ENCODE results near the gene OR52B2. TPM values are rescaled to one million over a fixed set of nuclear protein-coding genes. Genes with fewer than 3 reads are reported as not detected.

Gene OR52B2
- total RNA-seq, 1 experiment from 2014 or later, result not detected

DNA sequence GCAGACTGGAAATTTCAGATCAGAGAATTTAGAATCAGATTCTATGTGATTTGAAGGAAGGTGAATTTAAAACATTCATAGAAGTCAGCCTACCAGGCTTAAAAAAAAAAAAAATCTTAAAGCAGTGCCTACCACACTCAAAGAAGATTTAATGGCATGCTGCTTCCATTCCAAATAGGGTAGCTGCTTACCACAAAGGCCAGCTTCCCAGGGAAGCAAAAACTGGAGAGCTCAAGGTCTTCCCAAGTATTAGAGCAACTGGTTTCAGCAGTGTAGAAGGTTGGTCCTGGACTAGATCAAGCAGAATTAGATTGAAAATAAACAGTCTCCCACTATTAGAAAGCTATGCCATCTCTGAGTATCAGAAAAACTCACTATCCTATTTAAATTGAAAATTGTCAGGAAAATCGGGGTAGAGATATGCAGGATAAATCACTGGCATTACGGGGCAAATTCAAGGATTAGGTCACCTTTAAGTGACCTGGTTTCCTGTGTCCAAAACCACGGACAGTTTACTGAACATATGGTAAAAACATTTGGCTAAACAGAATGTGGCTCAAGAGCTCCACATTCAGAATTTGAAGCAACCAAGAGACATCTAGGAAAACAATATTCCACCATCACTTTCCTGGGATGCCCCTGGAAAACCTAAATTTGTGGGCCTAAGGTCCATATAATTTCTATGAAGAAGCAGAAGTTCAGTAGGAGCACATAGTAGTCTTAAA is 36.5 kb upstream of the OR52B2 start (continued):
- TF ChIP-seq, protein P1, sequence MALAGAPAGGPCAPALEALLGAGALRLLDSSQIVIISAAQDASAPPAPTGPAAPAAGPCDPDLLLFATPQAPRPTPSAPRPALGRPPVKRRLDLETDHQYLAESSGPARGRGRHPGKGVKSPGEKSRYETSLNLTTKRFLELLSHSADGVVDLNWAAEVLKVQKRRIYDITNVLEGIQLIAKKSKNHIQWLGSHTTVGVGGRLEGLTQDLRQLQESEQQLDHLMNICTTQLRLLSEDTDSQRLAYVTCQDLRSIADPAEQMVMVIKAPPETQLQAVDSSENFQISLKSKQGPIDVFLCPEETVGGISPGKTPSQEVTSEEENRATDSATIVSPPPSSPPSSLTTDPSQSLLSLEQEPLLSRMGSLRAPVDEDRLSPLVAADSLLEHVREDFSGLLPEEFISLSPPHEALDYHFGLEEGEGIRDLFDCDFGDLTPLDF (CRISPR knock-in tag; IDR thresholded peaks at IDR 0.05), result no peak
- TF ChIP-seq, protein P2, sequence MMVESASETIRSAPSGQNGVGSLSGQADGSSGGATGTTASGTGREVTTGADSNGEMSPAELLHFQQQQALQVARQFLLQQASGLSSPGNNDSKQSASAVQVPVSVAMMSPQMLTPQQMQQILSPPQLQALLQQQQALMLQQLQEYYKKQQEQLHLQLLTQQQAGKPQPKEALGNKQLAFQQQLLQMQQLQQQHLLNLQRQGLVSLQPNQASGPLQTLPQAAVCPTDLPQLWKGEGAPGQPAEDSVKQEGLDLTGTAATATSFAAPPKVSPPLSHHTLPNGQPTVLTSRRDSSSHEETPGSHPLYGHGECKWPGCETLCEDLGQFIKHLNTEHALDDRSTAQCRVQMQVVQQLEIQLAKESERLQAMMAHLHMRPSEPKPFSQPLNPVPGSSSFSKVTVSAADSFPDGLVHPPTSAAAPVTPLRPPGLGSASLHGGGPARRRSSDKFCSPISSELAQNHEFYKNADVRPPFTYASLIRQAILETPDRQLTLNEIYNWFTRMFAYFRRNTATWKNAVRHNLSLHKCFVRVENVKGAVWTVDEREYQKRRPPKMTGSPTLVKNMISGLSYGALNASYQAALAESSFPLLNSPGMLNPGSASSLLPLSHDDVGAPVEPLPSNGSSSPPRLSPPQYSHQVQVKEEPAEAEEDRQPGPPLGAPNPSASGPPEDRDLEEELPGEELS (CRISPR knock-in tag; IDR thresholded peaks at IDR 0.05), result no peak
- TF ChIP-seq MYBL2 (CRISPR knock-in tag; IDR thresholded peaks at IDR 0.05), result no peak

GRCh38 chr11:6205366-6205765 is 35.2 kb upstream of the OR52B2 start, which contains the start of gene C11orf42:
TSS of gene C11orf42 (plus strand) at chr11:6205557. CDS start at chr11:6205616, 59 bp downstream.
- peaks cover 9% of the 10 kb centered on the region for H3K4me1 Mint-ChIP-seq
- no peaks in the 10 kb centered on the region for H3K9me3 Mint-ChIP-seq
- ATAC-seq, result no peak
- TF ChIP-seq, protein P3, sequence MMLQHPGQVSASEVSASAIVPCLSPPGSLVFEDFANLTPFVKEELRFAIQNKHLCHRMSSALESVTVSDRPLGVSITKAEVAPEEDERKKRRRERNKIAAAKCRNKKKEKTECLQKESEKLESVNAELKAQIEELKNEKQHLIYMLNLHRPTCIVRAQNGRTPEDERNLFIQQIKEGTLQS (CRISPR knock-in tag; conservative IDR thresholded peaks at IDR 0.05), result no peak
- TF ChIP-seq ESRRA (CRISPR knock-in tag; IDR thresholded peaks at IDR 0.05; ENCODE audit: borderline replicate concordance) (no peak), ZNF416 (CRISPR knock-in tag; IDR thresholded peaks at IDR 0.05) (no peak), CTCF (IDR thresholded peaks at IDR 0.05) (no peak), TCF7 (CRISPR knock-in tag; IDR thresholded peaks at IDR 0.05; ENCODE audit: low read depth) (no peak), FOXJ3 (CRISPR knock-in tag; IDR thresholded peaks at IDR 0.05; ENCODE audit: borderline replicate concordance) (no peak), ZNF423 (CRISPR knock-in tag; IDR thresholded peaks at IDR 0.05) (no peak), EMX1 (CRISPR knock-in tag; IDR thresholded peaks at IDR 0.05) (no peak), CREB1 (CRISPR knock-in tag; IDR thresholded peaks at IDR 0.05) (no peak), TEAD1 (CRISPR knock-in tag; IDR thresholded peaks at IDR 0.05) (no peak), NR1H2 (CRISPR knock-in tag; IDR thresholded peaks at IDR 0.05) (no peak), NR3C1 (CRISPR knock-in tag; conservative IDR thresholded peaks at IDR 0.05; ENCODE audit: low read depth) (no peak)
- TF ChIP-seq, protein P4, sequence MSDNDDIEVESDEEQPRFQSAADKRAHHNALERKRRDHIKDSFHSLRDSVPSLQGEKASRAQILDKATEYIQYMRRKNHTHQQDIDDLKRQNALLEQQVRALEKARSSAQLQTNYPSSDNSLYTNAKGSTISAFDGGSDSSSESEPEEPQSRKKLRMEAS (CRISPR knock-in tag; IDR thresholded peaks at IDR 0.05), result no peak
- TF ChIP-seq, protein P5, sequence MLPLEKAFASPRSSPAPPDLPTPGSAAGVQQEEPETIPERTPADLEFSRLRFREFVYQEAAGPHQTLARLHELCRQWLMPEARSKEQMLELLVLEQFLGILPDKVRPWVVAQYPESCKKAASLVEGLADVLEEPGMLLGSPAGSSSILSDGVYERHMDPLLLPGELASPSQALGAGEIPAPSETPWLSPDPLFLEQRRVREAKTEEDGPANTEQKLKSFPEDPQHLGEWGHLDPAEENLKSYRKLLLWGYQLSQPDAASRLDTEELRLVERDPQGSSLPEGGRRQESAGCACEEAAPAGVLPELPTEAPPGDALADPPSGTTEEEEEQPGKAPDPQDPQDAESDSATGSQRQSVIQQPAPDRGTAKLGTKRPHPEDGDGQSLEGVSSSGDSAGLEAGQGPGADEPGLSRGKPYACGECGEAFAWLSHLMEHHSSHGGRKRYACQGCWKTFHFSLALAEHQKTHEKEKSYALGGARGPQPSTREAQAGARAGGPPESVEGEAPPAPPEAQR (CRISPR knock-in tag; IDR thresholded peaks at IDR 0.05), result no peak
- ChIA-PET CTCF (interaction anchor here (2.0 kb wide), 1 partner anchor 158 kb away, joined by 9 read pairs; no protein-coding TSS in a partner anchor), POLR2A (no interaction called here)
- no peak within 1 kb of the TSS for H3K27ac Mint-ChIP-seq
- peaks cover 4% of the 10 kb centered on the region; the same call in 1 of the 2 replicates for H3K36me3 Mint-ChIP-seq
- H3K27me3 Mint-ChIP-seq (ENCODE audit: low read depth), result no peaks in the 10 kb centered on the region
- H3K4me3 Mint-ChIP-seq, result no peak within 1 kb of the TSS
- DNase-seq (ENCODE audit: low spot score), result no peak

All from WTC11 (cell line).